Suprapubic skin (tissue), 4 donors: ENCODE results near the gene PARVG. TPM values are rescaled to one million over a fixed set of nuclear protein-coding genes. Genes with fewer than 3 reads are reported as not detected.

Source experiments
- DNase-seq, 2 donors: peaks; one replicate each; pipeline ENCODE4 v3.0.0-alpha.2; 2019; ENCODE audit warnings: low spot score in 2 of 2
- H3K27ac ChIP-seq: fragments of 200-600 bp; sonication (generic); one replicate; pipeline ENCODE4 v1.5.1; 2019
- H3K27me3 ChIP-seq: fragments of 200-600 bp; sonication (generic); one replicate; pipeline ENCODE4 v1.5.1; 2019
- H3K36me3 ChIP-seq: fragments of 200-600 bp; sonication (generic); one replicate; pipeline ENCODE4 v1.5.1; 2019
- H3K4me1 ChIP-seq: fragments of 200-600 bp; sonication (generic); one replicate; pipeline ENCODE4 v1.5.1; 2019
- H3K4me3 ChIP-seq: fragments of 200-600 bp; sonication (generic); one replicate; pipeline ENCODE4 v1.5.1; 2019; ENCODE audit warnings: mild to moderate bottlenecking
- H3K9me3 ChIP-seq: fragments of 200-600 bp; sonication (generic); one replicate; pipeline ENCODE4 v1.5.1; 2019
- CTCF ChIP-seq, 2 donors: fragments of 200-600 bp in 1 of 2; fragments of 450-650 bp in 1 of 2; sonication (generic) in 1 of 2; IDR thresholded peaks; one replicate each; pipeline ENCODE4 v1.5.1; 2016 to 2019; ENCODE audit warnings: antibody characterized with exemption in 2 of 2, mild to moderate bottlenecking in 1 of 2, moderate library complexity in 1 of 2
- EP300 ChIP-seq: sonication (generic); formaldehyde crosslinking; IDR thresholded peaks from one replicate; pipeline ENCODE4 v1.6.1; 2017; ENCODE audit warnings: antibody characterized with exemption
- POLR2A ChIP-seq, 2 donors: fragments of 450-650 bp; IDR thresholded peaks; one replicate each; pipeline ENCODE4 v1.6.1; 2017; ENCODE audit warnings: antibody characterized with exemption in 2 of 2, mild to moderate bottlenecking in 2 of 2, moderate library complexity in 2 of 2
- POLR2AphosphoS5 ChIP-seq, 3 donors: sonication (generic); formaldehyde crosslinking; IDR thresholded peaks; one replicate each; pipeline ENCODE4 v1.6.1; 2017; ENCODE audit warnings: antibody characterized with exemption in 3 of 3
- WGBS: methylation state at CpG from one replicate; pipeline ENCODE4 v1.1.5; 2018; 5-methylcytosine and 5-hydroxymethylcytosine counted together
- total RNA-seq, 4 donors: library from RNA; depleted of rRNA; stranded (reverse); fragments of >200 nt; gene quantifications; one replicate each; pipeline ENCODE4 v1.1.0, GENCODE V29; 2016

Gene PARVG
- total RNA-seq, 4 donors from 2014 or later, result 1.6 to 17.1 (median 3.2) TPM

GRCh38 chr22:44211946-44212930, 31.5 kb downstream of the PARVG start:
- Histone ChIP-seq H3K36me3 (no peaks in the 10 kb centered on the region), H3K27me3 (peaks cover 2% of the 10 kb centered on the region), H3K4me1 (peaks cover 5% of the 10 kb centered on the region), H3K27ac (peak overlapping the region; percentile 45), H3K9me3 (peaks cover 5% of the 10 kb centered on the region), H3K4me3 (no peak overlapping the region)
- TF ChIP-seq POLR2A (IDR thresholded peaks at IDR 0.05), result no peak
- no peak for TF ChIP-seq EP300
- TF ChIP-seq CTCF (IDR thresholded peaks at IDR 0.05), result no peak
- no peak for TF ChIP-seq POLR2AphosphoS5 (IDR thresholded peaks at IDR 0.05)
- no peak for DNase-seq
- WGBS, result 18% methylated on average over 12 of the region's 12 CpGs

- peaks cover 4% of the 10 kb centered on the region for H3K27me3 ChIP-seq
- peaks cover 5% of the 10 kb centered on the region for H3K4me1 ChIP-seq
- H3K36me3 ChIP-seq, result no peaks in the 10 kb centered on the region
- peaks cover 5% of the 10 kb centered on the region for H3K9me3 ChIP-seq
- WGBS, result 100% methylated on average over 1 of the region's 1 CpG
- no peak overlapping the region for H3K4me3 ChIP-seq
- TF ChIP-seq POLR2AphosphoS5 (IDR thresholded peaks at IDR 0.05) (no peak), POLR2A (IDR thresholded peaks at IDR 0.05) (no peak), EP300 (no peak), CTCF (IDR thresholded peaks at IDR 0.05) (no peak)
- DNase-seq, result no peak
- no peak overlapping the region for H3K27ac ChIP-seq
Measured at GRCh38 chr22:44212936-44213335, 32.2 kb downstream of the PARVG start.

- Histone ChIP-seq H3K36me3 (no peaks in the 10 kb centered on the region), H3K4me1 (peaks cover 5% of the 10 kb centered on the region), H3K9me3 (peaks cover 5% of the 10 kb centered on the region), H3K27me3 (peaks cover 4% of the 10 kb centered on the region), H3K27ac (no peak overlapping the region), H3K4me3 (no peak overlapping the region)
- 91% methylated on average over 3 of the region's 3 CpGs for WGBS
- DNase-seq, result no peak
- TF ChIP-seq EP300, result no peak
- no peak for TF ChIP-seq POLR2A (IDR thresholded peaks at IDR 0.05)
- TF ChIP-seq CTCF (IDR thresholded peaks at IDR 0.05), result no peak
- TF ChIP-seq POLR2AphosphoS5 (IDR thresholded peaks at IDR 0.05), result no peak
Measured at GRCh38 chr22:44213489-44214043, 32.8 kb downstream of the PARVG start.

GRCh38 chr22:44214187-44214586, 33.5 kb downstream of the PARVG start:
- H3K27ac ChIP-seq, result no peak overlapping the region
- DNase-seq, result no peak
- H3K4me3 ChIP-seq, result no peak overlapping the region
- 94% methylated on average over 3 of the region's 3 CpGs for WGBS
- no peak for TF ChIP-seq POLR2A (IDR thresholded peaks at IDR 0.05)
- TF ChIP-seq CTCF (IDR thresholded peaks at IDR 0.05), result no peak
- no peak for TF ChIP-seq POLR2AphosphoS5 (IDR thresholded peaks at IDR 0.05)
- no peak for TF ChIP-seq EP300
- peaks cover 5% of the 10 kb centered on the region for H3K9me3 ChIP-seq
- H3K36me3 ChIP-seq, result no peaks in the 10 kb centered on the region
- H3K27me3 ChIP-seq, result peaks cover 4% of the 10 kb centered on the region
- peaks cover 5% of the 10 kb centered on the region for H3K4me1 ChIP-seq

- TF ChIP-seq EP300, result no peak
- no peak for DNase-seq
- Histone ChIP-seq H3K4me3 (no peak overlapping the region), H3K27ac (no peak overlapping the region), H3K9me3 (peaks cover 5% of the 10 kb centered on the region), H3K4me1 (peaks cover 5% of the 10 kb centered on the region), H3K36me3 (no peaks in the 10 kb centered on the region), H3K27me3 (peaks cover 10% of the 10 kb centered on the region)
- 87% methylated on average over 6 of the region's 6 CpGs for WGBS
Measured at GRCh38 chr22:44214764-44215163, 34.0 kb downstream of the PARVG start.
